ENCODE results near the gene P4HTM.

Gene P4HTM

GRCh38 chr3:48984663-48985062 is 5.4 kb upstream of the P4HTM start:
- no peaks in the 10 kb centered on the region for H3K27me3 ChIP-seq (ENCODE audit: insufficient read depth, low read length, poor library complexity, severe bottlenecking)
- no peak overlapping the region for H3K9ac ChIP-seq (ENCODE audit: low read depth, low read length, poor library complexity, severe bottlenecking)
- no peaks in the 10 kb centered on the region for H3F3A ChIP-seq (ENCODE audit: low read depth)
- no peaks in the 10 kb centered on the region for H3K9me3 ChIP-seq (ENCODE audit: insufficient read depth, low read depth, low read length)
- H3K4me3 ChIP-seq (ENCODE audit: low read length, poor library complexity, severe bottlenecking): no peak overlapping the region
- no peaks in the 10 kb centered on the region for H4K20me1 ChIP-seq (ENCODE audit: insufficient read depth, low read length, poor library complexity, severe bottlenecking)
- H3K79me2 ChIP-seq (ENCODE audit: insufficient read depth, low read length): peaks cover 7% of the 10 kb centered on the region; the same call in 1 of the 2 replicates
- H3K4me1 ChIP-seq (ENCODE audit: insufficient read depth, low read length, poor library complexity, severe bottlenecking): no peaks in the 10 kb centered on the region
- H3K4me2 ChIP-seq (ENCODE audit: low read depth, low read length, poor library complexity, severe bottlenecking): no peak overlapping the region
- no peak overlapping the region for H2AFZ ChIP-seq (ENCODE audit: low read length)
- peaks cover 46% of the 10 kb centered on the region; the same call in 1 of the 2 replicates for H3K36me3 ChIP-seq (ENCODE audit: insufficient read depth, low read length)
- TF ChIP-seq EZH2phosphoT487 (IDR thresholded peaks at IDR 0.05; ENCODE audit: borderline replicate concordance) (no peak), CTCF (conservative IDR thresholded peaks at IDR 0.05; ENCODE audit: low read length) (no peak)
- H3K9me2 ChIP-seq (replicated peaks; ENCODE audit: low read depth, low read length): no peaks in the 10 kb centered on the region

GRCh38 chr3:48985831-48986376 is 4.1 kb upstream of the P4HTM start:
- H3K9me3 ChIP-seq (ENCODE audit: insufficient read depth, low read depth, low read length): no peaks in the 10 kb centered on the region
- H3K9ac ChIP-seq (ENCODE audit: low read depth, low read length, poor library complexity, severe bottlenecking): no peak overlapping the region
- H2AFZ ChIP-seq (ENCODE audit: low read length): no peak overlapping the region
- no peak for TF ChIP-seq CTCF (conservative IDR thresholded peaks at IDR 0.05; ENCODE audit: low read length)
- no peaks in the 10 kb centered on the region for H3K27me3 ChIP-seq (ENCODE audit: insufficient read depth, low read length, poor library complexity, severe bottlenecking)
- no peak overlapping the region for H3K4me3 ChIP-seq (ENCODE audit: low read length, poor library complexity, severe bottlenecking)
- peaks cover 37% of the 10 kb centered on the region; the same call in 1 of the 2 replicates for H3K36me3 ChIP-seq (ENCODE audit: insufficient read depth, low read length)
- H4K20me1 ChIP-seq (ENCODE audit: insufficient read depth, low read length, poor library complexity, severe bottlenecking): no peaks in the 10 kb centered on the region
- H3K9me2 ChIP-seq (replicated peaks; ENCODE audit: low read depth, low read length): no peaks in the 10 kb centered on the region
- H3F3A ChIP-seq (ENCODE audit: low read depth): no peaks in the 10 kb centered on the region
- H3K4me1 ChIP-seq (ENCODE audit: insufficient read depth, low read length, poor library complexity, severe bottlenecking): no peaks in the 10 kb centered on the region
- peaks cover 8% of the 10 kb centered on the region for H3K79me2 ChIP-seq (ENCODE audit: insufficient read depth, low read length)
- no peak overlapping the region for H3K4me2 ChIP-seq (ENCODE audit: low read depth, low read length, poor library complexity, severe bottlenecking)

- H3K4me1 ChIP-seq (ENCODE audit: insufficient read depth, low read length, poor library complexity, severe bottlenecking): no peaks in the 10 kb centered on the region
- no peaks in the 10 kb centered on the region for H3F3A ChIP-seq (ENCODE audit: low read depth)
- H3K36me3 ChIP-seq (ENCODE audit: insufficient read depth, low read length): peaks cover 10% of the 10 kb centered on the region; the same call in 1 of the 2 replicates
- H2AFZ ChIP-seq (ENCODE audit: low read length): peak overlapping the region; percentile 75
- peak overlapping the region; percentile 76 for H3K4me3 ChIP-seq (ENCODE audit: low read length, poor library complexity, severe bottlenecking)
- no peaks in the 10 kb centered on the region for H3K27me3 ChIP-seq (ENCODE audit: insufficient read depth, low read length, poor library complexity, severe bottlenecking)
- no peaks in the 10 kb centered on the region for H3K9me2 ChIP-seq (replicated peaks; ENCODE audit: low read depth, low read length)
- H3K4me2 ChIP-seq (ENCODE audit: low read depth, low read length, poor library complexity, severe bottlenecking): peak overlapping the region; percentile 84
- no peaks in the 10 kb centered on the region for H4K20me1 ChIP-seq (ENCODE audit: insufficient read depth, low read length, poor library complexity, severe bottlenecking)
- H3K9ac ChIP-seq (ENCODE audit: low read depth, low read length, poor library complexity, severe bottlenecking): peak overlapping the region; percentile 75
- TF ChIP-seq CTCF (conservative IDR thresholded peaks at IDR 0.05; ENCODE audit: low read length): no peak
- no peak for TF ChIP-seq EZH2phosphoT487 (IDR thresholded peaks at IDR 0.05; ENCODE audit: borderline replicate concordance)
- H3K79me2 ChIP-seq (ENCODE audit: insufficient read depth, low read length): peaks cover 23% of the 10 kb centered on the region
- no peaks in the 10 kb centered on the region for H3K9me3 ChIP-seq (ENCODE audit: insufficient read depth, low read depth, low read length)
Observed at GRCh38 chr3:48989126-48989795, 780 bp upstream of the P4HTM start.
